Measurements from ENCODE around the gene CACNA1C. TPM values are rescaled to one million over a fixed set of nuclear protein-coding genes. Genes with fewer than 3 reads are reported as not detected.

Gene CACNA1C
- total and polyA plus RNA-seq, 2 of the 4 experiments (the other 2 are of a cell fraction), result 1.6 to 2.6 TPM

- dilution Hi-C loops (cut with HindIII; ENCODE audit: low sequenced_read_pairs, unreplicated experiment), result no loop called here
- Histone ChIP-seq H3K4me1 (ENCODE audit: control insufficient read depth, insufficient read depth, low read length) (peaks cover 9% of the 10 kb centered on the region), H2AK9ac (replicated peaks; ENCODE audit: low read depth, low read length, poor library complexity) (no peak overlapping the region), H3K79me1 (ENCODE audit: low read depth in 1 of 2, low read length in 2 of 2) (peaks cover 0 to 4% of the 10 kb centered on the region in 2 experiments; a peak in 1 of 4 replicates), H3K27ac (ENCODE audit: insufficient read depth, low read length) (no peak overlapping the region), H3K9me1 (ENCODE audit: insufficient read depth, low read length) (no peaks in the 10 kb centered on the region; the same call in 1 of the 2 replicates), H3K9me3 (ENCODE audit: control insufficient read depth, insufficient read depth, low read length) (no peaks in the 10 kb centered on the region), H3K4me2 (ENCODE audit: low read depth, low read length) (no peak overlapping the region), H3K18ac (ENCODE audit: low read depth, low read length) (no peak overlapping the region), H2BK20ac (ENCODE audit: low read depth, low read length) (no peak overlapping the region), H3K4ac (ENCODE audit: low read depth, low read length) (no peak overlapping the region), H4K5ac (ENCODE audit: low read depth, low read length) (no peak overlapping the region), H2BK15ac (ENCODE audit: low read depth, low read length) (no peak overlapping the region), H4K20me1 (ENCODE audit: insufficient read depth, low read length) (no peaks in the 10 kb centered on the region), H4K8ac (ENCODE audit: low read depth in 2 of 2, low read length in 2 of 2) (no peak overlapping the region), H3K14ac (replicated peaks; ENCODE audit: low read depth, low read length) (no peak overlapping the region), H2AFZ (replicated peaks; ENCODE audit: low read length, poor library complexity) (no peak overlapping the region), H4K91ac (ENCODE audit: insufficient read depth, low read depth, low read length) (no peak overlapping the region), H3K56ac (ENCODE audit: extremely low read depth, insufficient read depth, low read length) (no peak overlapping the region), H3K27me3 (ENCODE audit: control insufficient read depth, insufficient read depth, low read length) (no peaks in the 10 kb centered on the region), H2AK5ac (ENCODE audit: low read depth, low read length) (no peak overlapping the region), H3K36me3 (ENCODE audit: control insufficient read depth, insufficient read depth, low read length) (no peaks in the 10 kb centered on the region), H2BK5ac (ENCODE audit: low read depth, low read length, poor library complexity, severe bottlenecking) (no peak overlapping the region), H3K9ac (ENCODE audit: low read depth, low read length) (no peak overlapping the region), H3K23ac (ENCODE audit: low read depth, low read length) (no peak overlapping the region), H3K4me3 (ENCODE audit: insufficient read depth, low read depth, low read length) (no peak overlapping the region), H2BK120ac (ENCODE audit: low read depth, low read length) (no peak overlapping the region)
- DNase-seq (no peak), ATAC-seq (ENCODE audit: low read depth) (no peak)
- CTCF ChIA-PET, result interaction anchor here (0.9 kb wide), 1 partner anchor 9 kb away, joined by 3 read pairs; no protein-coding TSS in a partner anchor
- no TSS peak for BruUV-seq (replicated peaks)
- in situ Hi-C loops (cut with MboI; ENCODE audit: low sequenced_read_pairs), result no loop called here
- intact Hi-C loops (cut with micrococcal nuclease), result no loop called here
- no peak for TF ChIP-seq MXI1 (IDR thresholded peaks at IDR 0.05; ENCODE audit: borderline replicate concordance, low read depth, low read length)
- 100% methylated on average over 1 of the region's 2 CpGs; no CpG with 5 or more reads in 1 of the 2 experiments for WGBS, 2 experiments (ENCODE audit: extremely low coverage in 2 of 2, insufficient read length in 1 of 2)
- POLR2A ChIA-PET (ENCODE audit: unreplicated experiment), result no interaction called here
Observed at GRCh38 chr12:2222691-2223090, 169.9 kb downstream of the CACNA1C start.

All from IMR-90 (cell line).